NCI-H526 (cell line): ENCODE measurements around the gene SNRPA.
"Not testable (repeated sequence)": the region's sequence is repeated elsewhere in the genome, so short reads cannot be mapped to it uniquely, and the experiment has no call there.

Experiments
- DNase-seq, 2 experiments: peaks; one replicate each; lab custom pipeline; 2025; lab: John Stamatoyannopoulos, UW

The SNRPA gene

DNA sequence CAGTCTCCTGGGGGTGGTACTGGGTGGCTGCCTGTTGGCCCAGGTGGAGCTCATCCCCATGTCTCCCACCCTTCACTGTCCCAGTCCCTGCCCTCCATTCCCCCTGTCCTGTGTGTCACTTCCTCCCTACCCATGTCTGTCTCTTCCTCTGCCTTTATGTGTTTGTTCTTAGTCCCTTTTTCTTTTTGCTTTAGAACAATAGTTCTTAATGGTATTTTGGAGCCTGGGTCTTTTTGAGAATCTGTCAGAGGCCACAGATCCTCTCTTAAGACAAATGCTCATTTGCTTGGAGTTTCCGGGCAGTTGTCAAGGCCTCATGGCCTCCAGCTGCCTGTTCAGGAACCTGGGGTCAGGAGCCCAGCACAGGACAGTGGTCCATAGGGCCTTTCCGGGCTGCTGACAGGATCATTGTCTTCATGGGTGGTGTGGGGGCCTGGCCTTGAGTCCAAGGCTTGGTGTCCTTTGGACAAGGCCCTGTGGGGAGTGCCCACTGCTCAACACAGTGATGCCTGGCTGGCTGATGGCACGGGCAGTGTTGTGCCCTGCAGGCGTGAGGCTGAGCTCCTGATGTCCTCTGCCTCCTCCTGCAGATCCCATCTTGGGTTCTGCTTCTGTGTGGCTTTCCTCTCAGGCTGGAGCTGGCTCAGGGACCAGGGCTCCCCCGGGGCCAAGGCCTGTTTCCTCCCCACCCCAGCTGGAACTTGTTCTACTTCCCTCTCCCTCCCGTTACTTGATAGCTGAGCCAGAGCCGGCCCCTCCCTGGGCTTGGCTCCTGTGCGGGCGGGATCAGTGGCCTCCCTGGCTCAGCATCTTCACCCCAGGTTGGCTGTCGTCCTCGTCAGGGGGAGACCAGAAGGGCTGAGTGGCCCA lies 51.5 kb downstream of the SNRPA start:
- DNase-seq = no peak

DNA sequence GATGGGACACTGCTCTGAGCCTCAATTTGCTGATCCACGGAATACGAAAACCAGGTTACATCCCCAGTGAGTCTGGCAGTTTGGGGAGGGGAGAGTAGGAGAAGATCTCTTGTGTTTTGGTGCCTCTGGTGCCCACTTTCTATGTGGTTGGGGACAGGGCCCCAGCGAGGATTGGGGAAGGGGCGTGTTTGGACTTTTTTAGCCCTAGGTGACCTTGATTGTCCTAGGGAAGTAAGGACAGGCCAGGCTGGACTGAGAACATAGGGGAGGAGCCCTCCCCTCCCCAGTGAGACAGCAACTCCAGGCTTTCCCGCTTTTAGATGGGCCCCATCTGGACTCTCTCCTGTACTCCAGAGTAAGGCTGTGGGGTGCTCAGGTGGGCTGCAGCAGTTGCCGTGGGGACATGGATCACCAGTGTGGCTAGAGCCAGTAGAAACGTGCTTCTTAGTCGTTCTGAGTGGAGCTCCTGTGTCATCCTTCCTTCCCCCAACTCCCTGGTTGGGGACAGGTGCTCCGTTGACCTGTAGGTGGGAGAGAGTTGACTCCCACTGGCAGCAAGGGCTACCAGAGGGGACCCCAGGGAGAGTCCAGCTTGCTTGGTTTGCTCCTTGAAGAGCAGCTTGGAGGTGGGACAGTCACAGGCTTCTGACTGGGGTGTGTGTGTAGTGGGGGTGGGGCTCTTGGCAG lies 52.3 kb downstream of the SNRPA start:
- no peak for DNase-seq

- DNase-seq = no peak
Observed at GRCh38 chr19:40803857-40804782, 53.1 kb downstream of the SNRPA start.

DNA sequence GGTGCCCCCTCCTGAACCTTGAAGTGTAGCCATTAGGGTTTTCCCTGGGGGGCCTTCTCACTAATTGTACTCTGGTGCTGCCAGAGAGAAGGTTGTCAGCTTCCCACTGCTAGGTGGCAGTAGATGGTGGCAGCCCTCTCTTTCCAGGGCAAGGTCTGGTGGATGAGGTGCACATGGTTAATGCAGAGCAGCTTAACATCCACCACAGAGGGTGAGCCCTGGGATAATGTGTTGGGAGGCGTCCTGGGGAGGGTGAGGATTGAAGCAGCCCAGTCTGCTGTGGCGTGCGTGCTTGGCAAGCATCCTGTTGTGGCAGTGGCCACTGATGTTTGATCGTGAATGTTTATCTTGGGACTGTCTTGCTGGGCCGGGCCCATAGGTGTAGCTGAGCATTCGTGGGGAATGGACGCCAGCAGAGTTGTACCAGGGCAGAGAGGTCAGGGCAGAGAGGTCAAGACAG lies 53.8 kb downstream of the SNRPA start:
- no peak for DNase-seq

- no peak for DNase-seq
Observed at GRCh38 chr19:40805258-40805868, 54.4 kb downstream of the SNRPA start.

- peak; percentile 92 to 95 for DNase-seq
Observed at GRCh38 chr19:40806423-40807146, 55.6 kb downstream of the SNRPA start.

- peak in 1 of 2 experiments; percentile 51 for DNase-seq
Observed at GRCh38 chr19:40807147-40808020, 56.4 kb downstream of the SNRPA start.

DNA sequence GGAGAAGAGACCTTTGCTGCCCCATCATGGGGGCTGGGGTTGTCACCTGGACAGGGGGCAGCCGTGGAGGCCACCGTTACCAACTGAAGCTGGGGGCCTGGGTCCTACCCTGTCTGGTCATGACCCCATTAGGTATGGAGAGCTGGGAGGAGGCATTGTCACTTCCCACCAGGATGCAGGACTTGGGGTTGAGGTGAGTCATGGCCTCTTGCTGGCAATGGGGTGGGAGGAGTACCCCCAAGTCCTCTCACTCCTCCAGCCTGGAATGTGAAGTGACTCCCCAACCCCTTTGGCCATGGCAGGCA lies 57.0 kb downstream of the SNRPA start:
- DNase-seq = no peak

DNA sequence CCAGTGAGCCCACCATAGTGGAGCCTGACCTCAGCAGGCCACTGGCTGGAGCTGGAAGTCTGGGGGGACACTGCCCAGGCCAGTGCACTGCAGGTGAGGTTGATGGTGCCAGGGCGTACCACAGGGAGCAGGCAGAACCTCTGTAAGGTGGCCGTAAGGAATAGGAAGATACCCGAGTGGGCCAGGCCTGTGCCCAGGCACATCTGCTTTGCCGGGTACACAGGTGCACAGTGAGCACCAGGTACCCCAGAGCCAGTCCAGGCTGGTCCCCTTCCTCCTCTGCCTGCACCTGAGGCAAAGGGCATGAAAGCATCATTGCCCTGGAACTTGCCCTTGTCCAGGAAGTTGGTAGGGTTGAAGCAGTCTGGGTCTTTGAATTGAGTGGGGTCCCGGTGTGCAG lies 57.5 kb downstream of the SNRPA start:
- no peak for DNase-seq

GRCh38 chr19:40809358-40810086 lies 58.5 kb downstream of the SNRPA start:
- no peak for DNase-seq

DNA sequence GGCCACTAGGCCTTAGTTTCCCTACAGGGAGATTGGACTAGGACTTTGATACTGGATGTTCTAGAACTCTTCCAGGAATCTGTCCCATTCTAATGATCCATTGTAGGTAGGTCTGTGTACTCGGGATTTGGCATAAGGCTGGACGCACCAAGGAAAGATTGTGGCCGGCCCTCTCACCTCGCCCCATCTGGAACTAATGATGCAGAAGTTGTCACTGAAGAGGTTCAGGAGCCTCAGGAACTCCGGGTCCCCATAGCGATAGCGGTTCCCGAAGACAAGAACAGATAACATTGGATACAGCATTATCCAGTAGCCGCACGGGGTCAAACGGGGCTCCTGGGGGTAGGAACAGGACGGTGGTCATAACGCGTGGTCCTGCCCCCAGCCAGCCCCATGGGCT lies 59.2 kb downstream of the SNRPA start:
- DNase-seq = no peak

GRCh38 chr19:40810649-40811408 lies 59.8 kb downstream of the SNRPA start:
- DNase-seq = peak; percentile 69 to 86

GRCh38 chr19:40811478-40812341 lies 60.7 kb downstream of the SNRPA start:
- peak; percentile 17 to 49 for DNase-seq

GRCh38 chr19:40812571-40812970 lies 61.6 kb downstream of the SNRPA start:
- DNase-seq = not testable (repeated sequence)

DNA sequence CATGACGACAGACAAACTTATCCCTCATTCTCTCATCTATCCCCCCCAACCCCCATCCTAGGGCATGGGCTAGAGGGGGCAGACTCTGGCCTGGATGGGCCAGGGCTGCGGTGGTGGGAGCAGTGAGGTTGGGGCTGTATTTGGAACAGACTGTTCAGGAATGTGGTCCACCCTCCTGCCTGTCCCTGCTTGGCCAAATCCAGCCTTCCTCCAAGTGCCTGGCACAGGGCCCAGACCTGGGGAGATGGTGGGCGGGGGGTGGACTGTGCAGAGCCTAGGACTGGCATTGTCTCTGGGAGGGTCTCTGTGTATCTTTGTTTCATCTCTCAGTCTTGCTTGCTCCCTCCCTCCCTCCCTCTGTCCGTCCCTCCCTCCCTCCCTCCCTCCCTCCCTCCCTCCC lies 62.2 kb downstream of the SNRPA start:
- DNase-seq = no peak
